ENCODE results near the gene UBE2O. TPM values are rescaled to one million over a fixed set of nuclear protein-coding genes. Genes with fewer than 3 reads are reported as not detected.

Gene UBE2O
- polyA plus RNA-seq, 1 of the 3 experiments (the other 2 are of a cell fraction), result 25.4 TPM

DNA sequence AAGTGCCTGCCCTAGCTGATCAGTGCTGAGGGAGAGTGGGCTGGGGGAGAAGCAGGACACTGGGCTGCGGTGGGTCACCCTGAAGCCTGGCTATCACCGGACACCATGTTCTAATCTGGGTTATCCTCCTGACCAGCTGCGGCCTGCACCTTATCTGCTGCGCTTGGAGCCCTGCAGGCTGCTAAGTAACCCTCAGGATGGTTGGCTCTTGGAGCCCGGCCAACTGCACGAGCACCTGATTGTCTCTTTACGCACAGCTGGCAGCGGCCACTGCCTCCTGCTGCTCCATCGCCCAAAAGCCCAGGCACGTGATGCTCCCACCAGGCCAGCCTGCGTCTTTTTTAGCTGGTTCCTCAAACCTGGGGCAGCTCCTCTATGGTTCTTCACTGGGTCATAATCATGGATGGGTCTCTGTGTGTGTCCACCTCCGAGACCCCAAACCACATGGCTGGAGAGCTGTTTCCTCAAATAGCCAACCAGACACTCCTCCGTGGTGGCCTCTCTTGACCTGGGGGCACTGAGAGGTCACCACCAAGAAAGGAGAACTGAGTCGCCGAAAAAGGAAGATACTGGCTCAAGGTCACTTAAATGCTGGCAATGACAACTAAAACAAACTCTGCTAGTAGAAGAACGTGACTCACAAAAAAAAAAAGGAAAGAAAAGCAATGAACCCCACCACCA, 46.8 kb downstream of the UBE2O start:
- H3K9me2 ChIP-seq, result no peaks in the 10 kb centered on the region
- H3K36me3 ChIP-seq (replicated peaks in 1 of 2; ENCODE audit: control insufficient read depth in 1 of 2, insufficient read depth in 2 of 2, low read length in 1 of 2), result peaks cover 32% of the 10 kb centered on the region in 2 experiments
- peaks cover 42% of the 10 kb centered on the region for H4K20me1 ChIP-seq (ENCODE audit: insufficient read depth)
- DNase-seq, result peak; percentile 92
- no peak overlapping the region for H3K4me3 ChIP-seq (ENCODE audit: low read depth in 2 of 2, low read length in 1 of 2)
- no peaks in the 10 kb centered on the region for H3K27me3 ChIP-seq (ENCODE audit: insufficient read depth)
- no peak overlapping the region for H3K4me2 ChIP-seq
- H3K79me2 ChIP-seq (ENCODE audit: insufficient read depth), result peaks cover 15% of the 10 kb centered on the region; the same call in 1 of the 2 replicates
- H3K9me3 ChIP-seq, result no peaks in the 10 kb centered on the region
- ChIA-PET POLR2A (interaction anchor here (0.8 to 2.0 kb wide), 4 partner anchors 8 to 53 kb away, joined by 3 to 9 read pairs (median 6); partner anchors contain the start of genes PRPSAP1 and UBE2O), CTCF (interaction anchor here (0.7 to 14.7 kb wide), 16 partner anchors 8 to 256 kb away, joined by 3 to 242 read pairs (median 7); partner anchors contain the start of genes AANAT, PRPSAP1, RHBDF2 and SPHK1)
- H2AFZ ChIP-seq (ENCODE audit: low read depth), result no peak overlapping the region
- 87% methylated on average over 16 of the region's 16 CpGs for WGBS (ENCODE audit: low lambda C conversion rate)
- H3K4me1 ChIP-seq (ENCODE audit: control insufficient read depth in 1 of 2, insufficient read depth in 2 of 2, low read depth in 1 of 2, low read length in 1 of 2), result peaks cover 0 to 16% of the 10 kb centered on the region in 2 experiments; a peak in 2 of 4 replicates
- H3F3A ChIP-seq (replicated peaks; ENCODE audit: insufficient read depth), result no peaks in the 10 kb centered on the region
- H3K27ac ChIP-seq (ENCODE audit: low read depth in 2 of 2, low read length in 1 of 2), result peak overlapping the region in 1 of 2 experiments; percentile 65; a peak in 2 of 4 replicates
- H3K9ac ChIP-seq, result no peak overlapping the region
- TF ChIP-seq ELF1 (IDR thresholded peaks at IDR 0.05) (no peak), FOXJ3 (CRISPR knock-in tag; IDR thresholded peaks at IDR 0.05) (no peak), RFX5 (IDR thresholded peaks at IDR 0.05; ENCODE audit: low read length) (no peak), MXI1 (IDR thresholded peaks at IDR 0.05; ENCODE audit: low read depth, low read length) (peak; percentile 94), TEAD4 (IDR thresholded peaks at IDR 0.05; ENCODE audit: borderline replicate concordance, insufficient read depth) (no peak), CHD2 (IDR thresholded peaks at IDR 0.05; ENCODE audit: low read length, partially characterized antibody) (peak; percentile 90), TAF1 (IDR thresholded peaks at IDR 0.05; ENCODE audit: borderline replicate concordance, low read depth, low read length) (no peak), NRF1 (IDR thresholded peaks at IDR 0.05; ENCODE audit: low read depth, low read length) (no peak), EP300 (IDR thresholded peaks at IDR 0.05; ENCODE audit: borderline replicate concordance in 1 of 2, low read depth in 1 of 2, low read length in 1 of 2) (peak in 1 of 2 experiments; percentile 88; a peak in 2 of 4 replicates), EZH2phosphoT487 (IDR thresholded peaks at IDR 0.05; ENCODE audit: borderline replicate concordance, low read depth) (no peak), GABPA (IDR thresholded peaks at IDR 0.05; ENCODE audit: low read depth) (no peak), FOSL2 (IDR thresholded peaks at IDR 0.05; ENCODE audit: borderline replicate concordance, low read depth) (no peak), TCF12 (IDR thresholded peaks at IDR 0.05) (no peak), RXRA (IDR thresholded peaks at IDR 0.05; ENCODE audit: borderline replicate concordance, low read depth) (no peak)
- TF ChIP-seq, protein P1, sequence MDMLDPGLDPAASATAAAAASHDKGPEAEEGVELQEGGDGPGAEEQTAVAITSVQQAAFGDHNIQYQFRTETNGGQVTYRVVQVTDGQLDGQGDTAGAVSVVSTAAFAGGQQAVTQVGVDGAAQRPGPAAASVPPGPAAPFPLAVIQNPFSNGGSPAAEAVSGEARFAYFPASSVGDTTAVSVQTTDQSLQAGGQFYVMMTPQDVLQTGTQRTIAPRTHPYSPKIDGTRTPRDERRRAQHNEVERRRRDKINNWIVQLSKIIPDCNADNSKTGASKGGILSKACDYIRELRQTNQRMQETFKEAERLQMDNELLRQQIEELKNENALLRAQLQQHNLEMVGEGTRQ (IDR thresholded peaks at IDR 0.05; ENCODE audit: borderline replicate concordance, low read depth, low read length), result peak; percentile 44; the same call in 1 of the 2 replicates
- TF ChIP-seq, protein P2, sequence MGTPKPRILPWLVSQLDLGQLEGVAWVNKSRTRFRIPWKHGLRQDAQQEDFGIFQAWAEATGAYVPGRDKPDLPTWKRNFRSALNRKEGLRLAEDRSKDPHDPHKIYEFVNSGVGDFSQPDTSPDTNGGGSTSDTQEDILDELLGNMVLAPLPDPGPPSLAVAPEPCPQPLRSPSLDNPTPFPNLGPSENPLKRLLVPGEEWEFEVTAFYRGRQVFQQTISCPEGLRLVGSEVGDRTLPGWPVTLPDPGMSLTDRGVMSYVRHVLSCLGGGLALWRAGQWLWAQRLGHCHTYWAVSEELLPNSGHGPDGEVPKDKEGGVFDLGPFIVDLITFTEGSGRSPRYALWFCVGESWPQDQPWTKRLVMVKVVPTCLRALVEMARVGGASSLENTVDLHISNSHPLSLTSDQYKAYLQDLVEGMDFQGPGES (IDR thresholded peaks at IDR 0.05; ENCODE audit: low read depth, low read length), result no peak
- TF ChIP-seq, protein P3, sequence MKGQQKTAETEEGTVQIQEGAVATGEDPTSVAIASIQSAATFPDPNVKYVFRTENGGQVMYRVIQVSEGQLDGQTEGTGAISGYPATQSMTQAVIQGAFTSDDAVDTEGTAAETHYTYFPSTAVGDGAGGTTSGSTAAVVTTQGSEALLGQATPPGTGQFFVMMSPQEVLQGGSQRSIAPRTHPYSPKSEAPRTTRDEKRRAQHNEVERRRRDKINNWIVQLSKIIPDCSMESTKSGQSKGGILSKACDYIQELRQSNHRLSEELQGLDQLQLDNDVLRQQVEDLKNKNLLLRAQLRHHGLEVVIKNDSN (IDR thresholded peaks at IDR 0.05; ENCODE audit: borderline replicate concordance, low read depth), result no peak; the same call in 1 of the 2 replicates
- TF ChIP-seq, protein P4, sequence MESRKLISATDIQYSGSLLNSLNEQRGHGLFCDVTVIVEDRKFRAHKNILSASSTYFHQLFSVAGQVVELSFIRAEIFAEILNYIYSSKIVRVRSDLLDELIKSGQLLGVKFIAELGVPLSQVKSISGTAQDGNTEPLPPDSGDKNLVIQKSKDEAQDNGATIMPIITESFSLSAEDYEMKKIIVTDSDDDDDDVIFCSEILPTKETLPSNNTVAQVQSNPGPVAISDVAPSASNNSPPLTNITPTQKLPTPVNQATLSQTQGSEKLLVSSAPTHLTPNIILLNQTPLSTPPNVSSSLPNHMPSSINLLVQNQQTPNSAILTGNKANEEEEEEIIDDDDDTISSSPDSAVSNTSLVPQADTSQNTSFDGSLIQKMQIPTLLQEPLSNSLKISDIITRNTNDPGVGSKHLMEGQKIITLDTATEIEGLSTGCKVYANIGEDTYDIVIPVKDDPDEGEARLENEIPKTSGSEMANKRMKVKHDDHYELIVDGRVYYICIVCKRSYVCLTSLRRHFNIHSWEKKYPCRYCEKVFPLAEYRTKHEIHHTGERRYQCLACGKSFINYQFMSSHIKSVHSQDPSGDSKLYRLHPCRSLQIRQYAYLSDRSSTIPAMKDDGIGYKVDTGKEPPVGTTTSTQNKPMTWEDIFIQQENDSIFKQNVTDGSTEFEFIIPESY (IDR thresholded peaks at IDR 0.05; ENCODE audit: borderline replicate concordance, low read depth), result no peak
- TF ChIP-seq, protein P5, sequence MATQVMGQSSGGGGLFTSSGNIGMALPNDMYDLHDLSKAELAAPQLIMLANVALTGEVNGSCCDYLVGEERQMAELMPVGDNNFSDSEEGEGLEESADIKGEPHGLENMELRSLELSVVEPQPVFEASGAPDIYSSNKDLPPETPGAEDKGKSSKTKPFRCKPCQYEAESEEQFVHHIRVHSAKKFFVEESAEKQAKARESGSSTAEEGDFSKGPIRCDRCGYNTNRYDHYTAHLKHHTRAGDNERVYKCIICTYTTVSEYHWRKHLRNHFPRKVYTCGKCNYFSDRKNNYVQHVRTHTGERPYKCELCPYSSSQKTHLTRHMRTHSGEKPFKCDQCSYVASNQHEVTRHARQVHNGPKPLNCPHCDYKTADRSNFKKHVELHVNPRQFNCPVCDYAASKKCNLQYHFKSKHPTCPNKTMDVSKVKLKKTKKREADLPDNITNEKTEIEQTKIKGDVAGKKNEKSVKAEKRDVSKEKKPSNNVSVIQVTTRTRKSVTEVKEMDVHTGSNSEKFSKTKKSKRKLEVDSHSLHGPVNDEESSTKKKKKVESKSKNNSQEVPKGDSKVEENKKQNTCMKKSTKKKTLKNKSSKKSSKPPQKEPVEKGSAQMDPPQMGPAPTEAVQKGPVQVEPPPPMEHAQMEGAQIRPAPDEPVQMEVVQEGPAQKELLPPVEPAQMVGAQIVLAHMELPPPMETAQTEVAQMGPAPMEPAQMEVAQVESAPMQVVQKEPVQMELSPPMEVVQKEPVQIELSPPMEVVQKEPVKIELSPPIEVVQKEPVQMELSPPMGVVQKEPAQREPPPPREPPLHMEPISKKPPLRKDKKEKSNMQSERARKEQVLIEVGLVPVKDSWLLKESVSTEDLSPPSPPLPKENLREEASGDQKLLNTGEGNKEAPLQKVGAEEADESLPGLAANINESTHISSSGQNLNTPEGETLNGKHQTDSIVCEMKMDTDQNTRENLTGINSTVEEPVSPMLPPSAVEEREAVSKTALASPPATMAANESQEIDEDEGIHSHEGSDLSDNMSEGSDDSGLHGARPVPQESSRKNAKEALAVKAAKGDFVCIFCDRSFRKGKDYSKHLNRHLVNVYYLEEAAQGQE (IDR thresholded peaks at IDR 0.05; ENCODE audit: low read depth, low read length), result no peak
- TF ChIP-seq, protein P6, sequence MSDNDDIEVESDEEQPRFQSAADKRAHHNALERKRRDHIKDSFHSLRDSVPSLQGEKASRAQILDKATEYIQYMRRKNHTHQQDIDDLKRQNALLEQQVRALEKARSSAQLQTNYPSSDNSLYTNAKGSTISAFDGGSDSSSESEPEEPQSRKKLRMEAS (IDR thresholded peaks at IDR 0.05; ENCODE audit: low read depth), result no peak

All from SK-N-SH (cell line).